ENCODE results near the gene FSCN2. TPM values are rescaled to one million over a fixed set of nuclear protein-coding genes. Genes with fewer than 3 reads are reported as not detected.

Gene FSCN2
- total RNA-seq, 1 experiment from 2014 or later = 1.2 TPM

DNA sequence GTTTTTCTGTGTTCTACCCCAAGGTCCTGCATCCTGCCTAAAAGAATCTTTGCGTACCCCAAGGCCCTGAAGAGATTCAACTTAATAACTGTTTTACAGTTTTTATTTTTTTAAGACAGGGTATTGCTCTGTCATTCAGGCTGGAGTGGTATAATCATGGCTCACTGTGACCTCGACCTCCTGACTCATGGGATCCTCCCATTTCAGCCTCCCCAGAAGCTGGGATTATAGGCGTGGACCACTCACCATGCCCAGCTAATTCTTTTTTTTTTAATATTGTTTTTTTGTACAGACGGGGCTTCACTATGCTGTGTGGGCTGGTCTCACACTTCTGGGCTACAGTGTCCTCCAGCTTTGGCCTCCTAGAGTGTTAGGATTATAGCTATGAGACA lies 33.3 kb downstream of the FSCN2 start:
- ChIA-PET CTCF (no interaction called here), POLR2A (no interaction called here)
- BruUV-seq (replicated peaks) = no TSS peak
- in situ Hi-C loops (cut with HindIII; ENCODE audit: low pct_unique_long_range_greater_than_20kb, low sequenced_read_pairs) (no loop called here), intact Hi-C loops (cut with micrococcal nuclease; ENCODE audit: unreplicated experiment) (no loop called here)
- H3K36me3 ChIP-seq (ENCODE audit: control insufficient read depth, insufficient read depth, low read length) = peaks cover 10% of the 10 kb centered on the region
- H3K4me3 ChIP-seq (ENCODE audit: low read depth in 2 of 2, low read length in 2 of 2) = no peak overlapping the region
- H3K9me3 ChIP-seq (ENCODE audit: control insufficient read depth, insufficient read depth, low read depth, low read length) = no peaks in the 10 kb centered on the region
- DNase-seq (ENCODE audit: low read depth, low spot score) = no peak
- peaks cover 94% of the 10 kb centered on the region for H3K4me1 ChIP-seq (ENCODE audit: control insufficient read depth, insufficient read depth, low read length)
- TF ChIP-seq POLR2AphosphoS5 (IDR thresholded peaks at IDR 0.05; ENCODE audit: low read depth, low read length) = no peak
- TF ChIP-seq, protein P1, sequence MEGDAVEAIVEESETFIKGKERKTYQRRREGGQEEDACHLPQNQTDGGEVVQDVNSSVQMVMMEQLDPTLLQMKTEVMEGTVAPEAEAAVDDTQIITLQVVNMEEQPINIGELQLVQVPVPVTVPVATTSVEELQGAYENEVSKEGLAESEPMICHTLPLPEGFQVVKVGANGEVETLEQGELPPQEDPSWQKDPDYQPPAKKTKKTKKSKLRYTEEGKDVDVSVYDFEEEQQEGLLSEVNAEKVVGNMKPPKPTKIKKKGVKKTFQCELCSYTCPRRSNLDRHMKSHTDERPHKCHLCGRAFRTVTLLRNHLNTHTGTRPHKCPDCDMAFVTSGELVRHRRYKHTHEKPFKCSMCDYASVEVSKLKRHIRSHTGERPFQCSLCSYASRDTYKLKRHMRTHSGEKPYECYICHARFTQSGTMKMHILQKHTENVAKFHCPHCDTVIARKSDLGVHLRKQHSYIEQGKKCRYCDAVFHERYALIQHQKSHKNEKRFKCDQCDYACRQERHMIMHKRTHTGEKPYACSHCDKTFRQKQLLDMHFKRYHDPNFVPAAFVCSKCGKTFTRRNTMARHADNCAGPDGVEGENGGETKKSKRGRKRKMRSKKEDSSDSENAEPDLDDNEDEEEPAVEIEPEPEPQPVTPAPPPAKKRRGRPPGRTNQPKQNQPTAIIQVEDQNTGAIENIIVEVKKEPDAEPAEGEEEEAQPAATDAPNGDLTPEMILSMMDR (IDR thresholded peaks at IDR 0.05) = no peak
- TF ChIP-seq SIN3A (IDR thresholded peaks at IDR 0.05; ENCODE audit: borderline replicate concordance, insufficient read depth, low read depth, low read length) = no peak
- TF ChIP-seq, protein P2, sequence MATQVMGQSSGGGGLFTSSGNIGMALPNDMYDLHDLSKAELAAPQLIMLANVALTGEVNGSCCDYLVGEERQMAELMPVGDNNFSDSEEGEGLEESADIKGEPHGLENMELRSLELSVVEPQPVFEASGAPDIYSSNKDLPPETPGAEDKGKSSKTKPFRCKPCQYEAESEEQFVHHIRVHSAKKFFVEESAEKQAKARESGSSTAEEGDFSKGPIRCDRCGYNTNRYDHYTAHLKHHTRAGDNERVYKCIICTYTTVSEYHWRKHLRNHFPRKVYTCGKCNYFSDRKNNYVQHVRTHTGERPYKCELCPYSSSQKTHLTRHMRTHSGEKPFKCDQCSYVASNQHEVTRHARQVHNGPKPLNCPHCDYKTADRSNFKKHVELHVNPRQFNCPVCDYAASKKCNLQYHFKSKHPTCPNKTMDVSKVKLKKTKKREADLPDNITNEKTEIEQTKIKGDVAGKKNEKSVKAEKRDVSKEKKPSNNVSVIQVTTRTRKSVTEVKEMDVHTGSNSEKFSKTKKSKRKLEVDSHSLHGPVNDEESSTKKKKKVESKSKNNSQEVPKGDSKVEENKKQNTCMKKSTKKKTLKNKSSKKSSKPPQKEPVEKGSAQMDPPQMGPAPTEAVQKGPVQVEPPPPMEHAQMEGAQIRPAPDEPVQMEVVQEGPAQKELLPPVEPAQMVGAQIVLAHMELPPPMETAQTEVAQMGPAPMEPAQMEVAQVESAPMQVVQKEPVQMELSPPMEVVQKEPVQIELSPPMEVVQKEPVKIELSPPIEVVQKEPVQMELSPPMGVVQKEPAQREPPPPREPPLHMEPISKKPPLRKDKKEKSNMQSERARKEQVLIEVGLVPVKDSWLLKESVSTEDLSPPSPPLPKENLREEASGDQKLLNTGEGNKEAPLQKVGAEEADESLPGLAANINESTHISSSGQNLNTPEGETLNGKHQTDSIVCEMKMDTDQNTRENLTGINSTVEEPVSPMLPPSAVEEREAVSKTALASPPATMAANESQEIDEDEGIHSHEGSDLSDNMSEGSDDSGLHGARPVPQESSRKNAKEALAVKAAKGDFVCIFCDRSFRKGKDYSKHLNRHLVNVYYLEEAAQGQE (IDR thresholded peaks at IDR 0.05; ENCODE audit: insufficient read depth in 1 of 2, low read depth in 2 of 2, low read length in 1 of 2) = no peak
- no peak for TF ChIP-seq TCF7L2 (IDR thresholded peaks at IDR 0.05; ENCODE audit: low read depth, low read length)
- ATAC-seq = no peak; the same call in 1 of the 2 replicates
- no peaks in the 10 kb centered on the region for H3K27me3 ChIP-seq (ENCODE audit: control insufficient read depth, insufficient read depth, low read length)
- peak overlapping the region; percentile 100 for H3K27ac ChIP-seq (ENCODE audit: low read length)

DNA sequence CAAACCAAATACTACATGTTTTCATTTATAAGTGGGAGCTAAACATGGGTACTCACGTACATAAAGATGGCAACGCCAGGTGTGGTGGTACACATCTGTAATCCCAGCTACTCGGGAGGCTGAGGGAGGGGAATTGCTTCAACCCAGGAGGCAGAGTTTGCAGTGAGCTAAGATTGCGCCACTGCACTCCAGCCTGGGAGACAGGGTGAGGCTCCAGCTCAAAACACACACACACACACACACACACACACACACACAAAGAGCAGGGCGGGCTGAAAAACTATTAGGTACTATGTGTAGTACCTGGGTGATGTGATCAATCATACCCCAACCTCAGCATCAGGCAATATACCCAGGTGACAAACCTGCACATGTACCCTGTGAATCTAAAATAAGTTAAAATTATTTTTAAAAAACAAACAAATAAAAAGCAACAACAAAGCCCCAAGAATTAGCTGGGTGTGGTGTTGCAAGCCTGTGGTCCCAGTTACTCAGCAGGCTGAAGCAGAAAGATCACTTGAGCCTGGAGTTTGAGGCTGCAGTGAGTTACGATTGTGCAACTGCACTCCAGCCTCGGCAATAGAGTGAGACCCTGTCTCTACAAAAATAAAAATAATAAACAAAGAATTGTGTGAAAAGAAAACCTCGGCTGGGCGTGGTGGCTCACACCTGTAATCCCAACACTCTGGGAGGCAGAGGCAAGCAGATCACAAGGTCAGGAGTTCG lies 35.8 kb downstream of the FSCN2 start:
- intact Hi-C loops (cut with micrococcal nuclease; ENCODE audit: unreplicated experiment) = no loop called here
- TF ChIP-seq SIN3A (IDR thresholded peaks at IDR 0.05; ENCODE audit: borderline replicate concordance, insufficient read depth, low read depth, low read length) (no peak), POLR2AphosphoS5 (IDR thresholded peaks at IDR 0.05; ENCODE audit: low read depth, low read length) (no peak), TCF7L2 (IDR thresholded peaks at IDR 0.05; ENCODE audit: low read depth, low read length) (no peak)
- TF ChIP-seq, protein P2 (IDR thresholded peaks at IDR 0.05; ENCODE audit: insufficient read depth in 1 of 2, low read depth in 2 of 2, low read length in 1 of 2) = no peak
- TF ChIP-seq, protein P1 (IDR thresholded peaks at IDR 0.05) = no peak
- peaks cover 93% of the 10 kb centered on the region for H3K4me1 ChIP-seq (ENCODE audit: control insufficient read depth, insufficient read depth, low read length)
- H3K4me3 ChIP-seq (ENCODE audit: low read depth in 2 of 2, low read length in 2 of 2) = no peak overlapping the region
- BruUV-seq (replicated peaks) = no TSS peak
- no peaks in the 10 kb centered on the region for H3K9me3 ChIP-seq (ENCODE audit: control insufficient read depth, insufficient read depth, low read depth, low read length)
- in situ Hi-C loops (cut with HindIII; ENCODE audit: low pct_unique_long_range_greater_than_20kb, low sequenced_read_pairs) = no loop called here
- H3K27ac ChIP-seq (ENCODE audit: low read length) = peak overlapping the region; percentile 100
- CTCF ChIA-PET = no interaction called here
- peaks cover 16% of the 10 kb centered on the region for H3K36me3 ChIP-seq (ENCODE audit: control insufficient read depth, insufficient read depth, low read length)
- no peaks in the 10 kb centered on the region for H3K27me3 ChIP-seq (ENCODE audit: control insufficient read depth, insufficient read depth, low read length)
- POLR2A ChIA-PET = interaction anchor here (0.6 to 0.8 kb wide), 3 partner anchors 12 to 680 kb away, joined by 5 to 6 read pairs (median 5); partner anchors contain the start of gene FAAP100
- no peak for ATAC-seq
- no peak for DNase-seq (ENCODE audit: low read depth, low spot score)

All from Panc1 (cell line).